Fibroblast of skin of abdomen (primary cell): Measurements from ENCODE around the gene ANKH. TPM values are rescaled to one million over a fixed set of nuclear protein-coding genes. Genes with fewer than 3 reads are reported as not detected.
A peak's percentile ranks its signal among the peaks of the same experiment; 100 is the strongest.
"Not testable (repeated sequence)": the region's sequence is repeated elsewhere in the genome, so short reads cannot be mapped to it uniquely, and the experiment has no call there.

ENCODE experiments used
- DNase-seq: peaks from one replicate; pipeline ENCODE4 v3.0.0-alpha.2; 2013
- polyA plus RNA-seq, 2 experiments: library from polyadenylated mRNA; unstranded; fragments of 120-200 nt; gene quantifications; one replicate each; pipeline ENCODE4 v1.2.1, GENCODE V29; 2013; ENCODE audit not compliant: insufficient read length in 2 of 2

The ANKH gene
- polyA plus RNA-seq (2013, experiment 1 of 2; ENCODE audit: insufficient read length): 24.7 TPM
- 26.1 TPM for polyA plus RNA-seq (2013, experiment 2 of 2; ENCODE audit: insufficient read length)

DNA sequence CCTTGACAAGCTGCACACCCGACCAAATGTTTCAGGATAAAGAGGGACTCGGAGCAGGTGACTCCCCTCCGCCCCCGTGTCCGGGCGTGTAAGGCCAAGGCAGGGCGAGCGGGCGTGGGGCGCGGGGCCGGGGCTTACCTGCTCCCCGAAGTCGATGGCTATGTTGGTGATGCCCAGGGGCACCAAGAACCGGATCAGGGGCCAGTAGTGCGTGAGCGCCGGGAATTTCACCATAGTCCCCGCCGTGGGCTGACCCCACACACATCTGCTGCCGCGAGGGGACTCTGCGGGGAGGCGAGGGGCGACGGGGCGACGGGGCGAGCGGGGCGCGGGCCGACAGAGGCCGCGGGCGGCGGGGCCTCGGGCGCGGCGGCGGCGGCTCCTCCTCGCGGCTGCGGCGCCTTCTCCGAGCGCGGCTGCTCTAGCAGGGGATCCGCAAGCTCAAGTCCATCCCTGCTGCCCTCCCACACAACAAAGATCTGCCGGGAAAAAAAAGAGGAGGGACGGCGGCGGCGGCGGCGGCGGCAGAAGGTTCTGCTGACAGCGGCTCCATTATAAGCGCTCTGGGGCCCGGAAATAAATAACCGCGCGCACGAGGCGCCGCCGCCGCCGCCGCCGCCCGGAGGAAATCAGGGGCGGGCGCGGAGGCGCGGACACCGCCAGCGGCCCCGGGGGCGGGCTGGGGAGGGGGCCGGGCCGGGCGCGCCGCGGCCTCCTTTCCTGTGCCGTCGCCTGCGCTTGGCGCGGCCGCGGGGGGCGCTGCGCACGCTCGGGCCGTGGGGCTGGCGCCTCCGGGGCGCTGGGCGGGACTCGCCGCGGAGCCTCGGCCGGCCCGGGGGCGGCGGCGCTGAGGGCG lies at the start of gene ANKH:
ANKH (minus strand) TSS at position 565 of the 856 bp plus-strand sequence; CDS start at position 234, 331 bp downstream.
- DNase-seq: peak; percentile 81

DNA sequence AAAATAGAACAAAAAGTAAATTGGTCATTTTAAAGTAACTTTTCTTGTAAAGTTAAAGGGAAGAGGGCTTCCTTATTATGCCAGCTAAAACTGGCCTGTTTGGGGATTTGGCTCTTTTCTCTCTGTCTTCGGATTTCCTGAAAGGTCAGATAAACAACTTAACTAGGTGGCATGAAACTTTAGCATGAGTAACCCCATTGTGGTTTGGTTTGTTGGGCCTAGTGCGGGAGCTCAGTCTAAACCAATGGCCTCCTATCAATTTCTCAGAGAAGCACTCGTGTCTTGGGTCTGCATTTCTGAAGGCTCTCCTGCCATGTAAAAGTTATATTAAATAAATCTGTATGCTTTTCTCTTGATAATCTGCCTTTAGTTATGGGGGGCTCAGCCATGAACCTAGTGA lies 48.5 kb upstream of the ANKH start:
- DNase-seq: no peak

DNA sequence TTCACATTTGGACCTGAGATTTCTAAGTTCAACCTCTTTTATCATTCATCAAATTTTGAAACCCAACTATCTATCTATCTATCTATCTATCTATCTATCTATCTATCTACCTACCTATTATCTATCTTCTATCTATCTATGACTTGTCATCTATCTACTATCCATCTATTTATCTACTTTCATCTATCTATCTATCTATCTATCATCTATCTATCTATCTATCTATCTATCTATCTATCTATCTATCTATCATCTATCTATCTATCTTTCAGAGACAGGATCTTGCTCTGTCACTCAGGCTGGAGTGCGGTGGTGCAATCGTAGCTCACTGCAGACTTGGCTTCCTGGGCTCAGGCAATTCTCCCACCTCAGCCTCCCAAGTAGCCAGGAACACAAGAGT lies 47.5 kb upstream of the ANKH start:
- DNase-seq: not testable (repeated sequence)

DNA sequence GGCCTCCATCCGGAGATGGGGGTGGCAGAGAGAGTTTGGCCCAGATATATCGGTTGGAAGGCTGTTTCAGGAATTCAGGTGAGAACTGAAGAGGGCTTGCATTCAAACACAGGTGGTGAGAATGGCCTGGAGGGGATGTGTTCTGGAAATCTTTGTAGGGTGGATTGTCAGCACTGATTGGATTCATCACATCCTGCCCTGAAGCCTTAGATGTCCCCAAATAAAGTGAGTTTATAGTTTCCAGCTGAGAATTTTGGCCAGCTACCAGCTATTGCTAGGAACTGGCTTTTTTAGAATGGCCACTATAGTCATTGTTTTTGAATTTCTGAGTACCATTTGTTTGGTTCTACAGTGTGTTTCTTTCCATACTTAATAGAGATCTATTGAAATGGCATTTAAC lies 46.1 kb upstream of the ANKH start:
- peak; percentile 61 for DNase-seq

DNA sequence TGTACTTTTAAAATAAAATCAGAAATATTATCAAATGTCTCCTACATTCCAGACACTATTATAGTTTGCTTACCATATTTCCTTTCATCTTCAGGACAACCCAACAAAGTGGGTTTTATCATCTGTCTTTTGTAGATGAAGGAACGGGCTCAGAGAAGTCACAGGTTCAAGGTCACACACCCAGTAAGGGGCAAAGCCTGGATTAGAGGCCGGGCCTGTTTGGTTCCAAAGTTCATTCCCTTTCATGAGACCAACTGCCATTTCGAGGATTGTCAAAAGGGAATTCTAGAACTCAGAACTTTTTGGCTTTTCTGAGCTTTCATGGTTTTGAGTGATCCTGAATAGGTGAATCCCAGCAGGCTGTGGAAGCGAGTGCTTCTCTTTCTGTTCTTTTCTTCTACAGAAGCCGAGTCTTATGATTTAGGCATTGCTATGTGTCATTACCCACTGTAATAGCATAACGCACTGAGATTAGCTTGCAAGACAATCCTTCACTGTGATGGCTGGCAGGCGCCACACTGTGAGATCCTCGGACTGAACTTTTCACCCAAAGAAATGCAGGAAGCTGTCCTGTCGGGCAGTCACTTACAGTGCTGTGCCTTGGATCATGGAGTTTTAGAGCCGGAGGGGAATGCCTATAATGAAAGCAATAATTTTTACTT lies 43.8 kb upstream of the ANKH start:
- DNase-seq: peak; percentile 38

DNA sequence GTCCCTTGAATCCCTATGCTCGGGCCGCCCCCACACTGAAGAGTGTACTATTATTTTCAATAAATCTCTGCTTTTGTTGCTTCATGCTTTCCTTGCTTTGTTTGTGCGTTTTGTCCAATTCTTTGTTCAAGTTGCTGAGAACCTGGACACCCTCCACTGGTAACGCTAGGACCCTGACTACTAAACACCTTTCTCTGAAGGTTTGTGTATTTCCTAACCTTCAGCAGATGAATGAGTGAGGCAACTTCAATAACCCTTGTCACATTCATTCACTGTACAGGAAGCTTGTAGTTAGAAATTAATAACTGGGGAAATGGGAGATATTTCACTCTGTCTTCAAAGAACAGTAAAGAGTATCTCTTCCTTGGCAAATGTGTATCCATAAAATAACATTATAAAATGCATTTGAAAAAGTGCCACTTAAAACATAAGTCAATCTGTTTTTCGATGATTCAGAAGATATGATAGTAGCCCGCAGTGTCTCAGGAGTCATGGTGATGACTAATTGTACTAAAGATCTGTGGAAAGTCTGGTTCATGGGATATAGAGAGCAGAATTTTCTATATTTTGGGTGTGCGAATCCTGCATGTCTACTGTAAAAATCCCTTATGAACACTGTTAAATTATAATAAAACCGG lies 43.2 kb upstream of the ANKH start:
- DNase-seq: peak; percentile 77

DNA sequence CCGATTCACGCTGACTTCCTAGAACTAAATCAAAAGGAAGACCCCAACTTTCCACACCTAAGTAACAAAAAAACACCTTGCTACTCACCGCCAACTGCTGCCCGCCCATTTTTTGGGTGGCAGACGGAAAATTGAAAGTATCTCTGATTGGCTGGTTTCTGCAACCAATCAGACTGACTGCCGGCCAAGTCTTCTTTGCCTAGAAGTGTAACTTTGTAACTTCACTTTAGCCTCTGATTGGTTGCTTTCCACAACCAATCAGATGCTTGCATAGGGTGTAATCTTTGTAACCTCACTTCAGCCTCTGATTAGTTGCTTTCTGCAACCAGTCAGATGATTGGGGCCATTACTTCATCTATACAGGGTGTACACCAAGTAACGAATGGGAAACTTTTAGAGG lies 42.6 kb upstream of the ANKH start:
- no peak for DNase-seq

DNA sequence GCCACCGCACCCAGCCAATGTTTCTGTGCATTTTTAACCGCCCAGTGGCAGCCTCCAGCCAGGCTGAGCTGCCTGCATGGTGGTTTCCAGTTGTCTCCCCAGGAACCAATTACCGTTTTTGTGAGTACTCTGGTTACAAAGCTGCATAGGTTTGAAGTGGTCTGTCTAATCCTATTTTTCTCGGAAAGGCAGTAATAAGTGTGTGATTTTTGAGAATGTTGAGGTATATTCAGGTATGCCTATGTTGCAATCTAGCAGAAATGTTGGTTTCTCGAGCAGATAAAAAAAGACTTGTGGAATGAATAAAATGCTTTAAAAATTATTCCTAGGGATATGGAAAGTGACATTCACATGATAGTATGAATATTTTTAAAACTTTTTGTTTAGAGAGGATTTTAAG lies 41.5 kb upstream of the ANKH start:
- peak; percentile 76 for DNase-seq

DNA sequence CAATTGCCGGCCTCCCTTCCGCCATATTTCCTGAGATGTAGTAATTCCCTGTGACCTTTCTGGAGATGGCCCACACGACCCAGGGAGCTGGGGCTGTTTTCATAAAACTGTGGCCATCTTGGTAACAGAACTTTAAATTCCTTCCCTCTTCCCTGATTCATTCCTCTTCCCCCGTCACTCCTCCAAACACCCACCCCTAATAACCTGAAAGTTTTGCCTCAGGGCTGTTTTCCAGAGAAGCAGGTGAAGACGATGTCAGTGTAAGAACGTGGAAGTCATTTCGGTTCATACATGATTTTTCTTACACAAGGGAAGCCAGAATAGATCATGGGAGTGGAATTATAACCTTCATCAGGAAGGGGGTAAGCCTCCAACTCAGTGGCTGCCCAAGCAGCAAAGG lies 40.6 kb upstream of the ANKH start:
- DNase-seq: no peak

DNA sequence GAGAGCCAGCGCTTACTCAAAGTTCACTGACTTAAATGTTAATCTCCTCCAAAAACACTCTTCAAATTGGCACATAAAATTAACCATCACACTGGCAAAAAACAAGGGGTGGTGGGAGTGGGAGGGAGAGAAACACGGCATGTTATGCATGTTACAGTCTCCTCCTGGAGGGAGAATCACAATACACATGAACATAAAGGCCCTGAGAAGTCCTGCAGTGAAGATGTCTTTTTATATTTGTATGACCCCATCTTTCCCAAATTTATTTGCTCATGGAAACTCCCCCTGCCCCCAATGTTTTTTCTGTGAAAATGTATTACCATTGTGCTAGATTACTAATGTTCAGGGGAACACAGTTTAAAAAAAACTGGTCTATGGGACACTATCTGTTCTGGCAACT lies 37.8 kb upstream of the ANKH start:
- DNase-seq: no peak

DNA sequence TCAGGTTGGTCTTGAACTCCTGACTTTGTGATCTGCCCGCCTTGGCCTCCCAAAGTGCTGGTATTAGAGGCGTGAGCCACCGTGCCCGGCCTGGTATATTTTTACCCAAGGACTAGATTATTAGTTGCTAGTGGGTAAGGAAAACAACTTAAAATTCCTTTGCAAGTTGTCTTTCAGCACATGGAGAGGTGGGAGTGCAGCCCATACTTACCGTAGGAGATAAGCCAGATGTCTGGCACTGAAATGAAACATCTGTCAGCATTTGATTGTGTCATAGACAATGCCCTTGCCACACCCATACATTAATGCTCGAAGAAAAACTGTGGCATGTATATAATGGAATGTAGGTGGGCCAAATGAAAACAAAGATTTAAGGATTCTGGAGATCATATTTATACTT lies 36.6 kb upstream of the ANKH start:
- peak; percentile 62 for DNase-seq

DNA sequence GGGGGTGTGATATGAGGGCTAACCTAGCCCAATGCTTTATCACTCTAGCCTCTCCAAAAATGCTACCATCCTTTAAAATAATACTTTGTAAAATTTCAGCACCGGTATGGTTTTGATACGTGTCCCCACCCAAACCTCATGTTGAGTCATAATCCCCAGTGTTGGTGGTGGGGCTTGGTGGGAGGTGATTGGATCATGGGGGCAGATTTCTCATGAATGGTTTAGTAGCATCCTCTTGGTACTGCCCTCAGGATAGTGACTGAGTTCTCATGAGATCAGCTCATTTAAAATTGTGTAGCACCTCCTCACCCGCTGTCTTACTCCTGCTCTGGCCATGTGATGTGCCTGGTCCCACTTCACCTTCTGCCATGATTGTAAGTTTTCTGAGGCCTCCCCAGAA lies 35.0 kb upstream of the ANKH start:
- no peak for DNase-seq

DNA sequence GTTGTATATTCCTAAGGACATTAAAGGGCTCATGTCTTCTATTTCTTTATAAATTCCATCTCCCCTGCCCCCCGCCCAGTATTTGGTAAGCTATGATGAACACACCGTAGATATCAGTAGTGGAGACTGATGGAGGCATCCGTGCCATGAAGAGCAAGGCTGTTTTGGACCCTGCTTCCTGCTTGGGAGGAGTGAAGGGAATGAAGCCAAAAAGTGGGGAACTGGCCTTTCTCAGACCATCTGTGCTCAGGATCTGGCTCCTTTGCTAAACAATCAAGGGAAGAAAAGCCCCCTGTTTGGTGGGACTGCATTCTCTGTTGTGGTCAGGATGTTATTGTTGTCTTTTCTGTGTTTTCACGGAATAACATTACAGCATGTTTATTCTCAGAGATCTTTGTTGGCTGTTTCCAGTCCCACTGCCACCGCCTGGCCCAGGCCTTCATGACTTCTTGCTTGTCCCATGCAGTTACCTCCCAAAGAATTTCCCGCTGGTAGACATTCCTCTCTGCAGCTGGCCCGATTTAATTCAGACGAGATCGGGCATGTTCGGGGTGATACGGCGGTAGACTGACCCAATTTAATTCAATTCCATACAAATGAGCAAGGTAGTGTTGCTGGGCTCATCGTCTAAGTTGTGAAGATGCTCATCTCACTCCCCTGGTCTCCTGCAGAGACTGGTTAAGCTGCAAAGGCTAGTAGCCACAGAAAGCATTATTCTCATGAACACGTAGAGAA lies 31.4 kb upstream of the ANKH start:
- no peak for DNase-seq

DNA sequence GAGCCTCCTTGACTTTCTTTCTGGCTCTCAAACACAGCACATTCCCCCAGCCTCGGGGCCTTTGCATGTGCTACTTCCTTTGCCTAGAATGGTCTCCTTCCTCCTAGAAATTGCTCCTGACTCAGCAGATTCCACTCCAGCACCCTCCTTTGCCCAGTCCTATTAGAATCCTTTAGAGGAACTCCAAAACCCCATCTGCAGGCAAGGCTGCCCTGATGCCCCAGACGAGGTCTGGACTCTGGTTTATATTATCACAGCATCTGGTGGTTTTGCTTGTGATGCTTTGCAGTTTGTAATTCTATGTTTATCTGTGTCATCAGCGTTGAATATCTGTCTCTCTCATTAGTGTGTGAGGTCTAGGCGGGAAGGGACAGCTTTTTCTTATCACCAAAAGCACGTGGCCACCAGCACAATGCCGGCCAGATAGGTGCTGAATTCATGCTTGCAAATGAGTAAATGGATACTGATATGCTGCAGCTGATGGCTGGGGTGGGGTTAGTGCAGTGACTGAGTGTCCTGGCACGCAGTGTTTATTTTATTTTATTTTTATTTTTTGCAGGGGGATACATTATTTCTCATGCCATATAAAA lies 30.0 kb upstream of the ANKH start:
- peak; percentile 37 for DNase-seq

DNA sequence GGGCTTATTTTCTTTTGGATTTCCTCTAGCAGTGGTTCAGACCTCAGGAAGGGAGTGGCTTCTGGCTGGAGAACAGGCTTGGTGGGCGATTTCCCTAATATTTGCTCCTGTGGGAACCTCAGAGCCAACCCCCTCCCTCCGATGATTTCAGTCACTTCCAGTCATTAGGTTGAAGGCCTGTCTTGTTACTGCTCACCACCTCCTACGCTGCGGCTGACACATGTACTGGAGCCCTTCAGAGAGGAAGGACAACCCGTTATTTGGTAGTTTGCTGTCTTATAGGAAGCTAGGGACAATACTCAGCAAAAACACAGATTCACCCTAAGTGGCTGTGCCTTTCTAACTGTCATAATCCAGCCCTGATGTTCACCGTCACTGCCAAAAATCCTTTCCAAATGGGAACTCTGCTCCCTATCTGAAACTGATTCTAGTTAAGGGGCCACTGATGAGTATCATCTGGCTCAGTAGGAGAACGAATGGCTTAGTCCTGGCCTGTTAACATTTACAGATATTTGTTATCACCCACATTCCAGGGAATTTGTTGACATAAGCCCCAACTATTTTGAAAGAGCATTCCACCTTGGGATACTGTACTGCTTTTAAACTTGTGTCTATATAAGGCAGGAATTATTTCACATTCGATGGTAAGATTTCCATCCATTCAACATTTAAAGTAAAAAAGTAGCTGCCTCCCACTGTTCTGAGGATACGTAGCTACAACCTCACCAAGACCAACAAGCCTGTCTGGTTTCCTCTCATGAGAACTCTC lies 29.3 kb upstream of the ANKH start:
- peak; percentile 81 for DNase-seq

DNA sequence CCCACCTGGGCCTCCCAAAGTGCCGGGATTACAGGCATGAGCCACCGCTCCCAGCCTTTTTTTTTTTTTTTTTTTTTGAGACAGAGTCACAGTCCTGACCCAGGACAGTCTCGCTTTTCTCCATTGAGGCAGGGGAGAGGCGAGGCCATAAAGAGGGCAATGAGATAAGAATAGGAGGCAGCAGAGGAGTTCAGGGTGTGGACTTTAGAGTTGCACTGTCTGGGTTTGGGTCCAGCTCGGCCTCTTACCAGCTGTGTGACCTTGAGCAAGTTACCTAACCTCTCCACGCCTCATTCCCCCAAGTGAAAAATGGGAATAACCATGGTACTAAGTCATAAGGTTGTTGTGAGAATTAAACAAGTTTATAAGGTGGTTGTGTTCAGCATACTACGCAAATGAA lies 24.6 kb upstream of the ANKH start:
- DNase-seq: no peak

DNA sequence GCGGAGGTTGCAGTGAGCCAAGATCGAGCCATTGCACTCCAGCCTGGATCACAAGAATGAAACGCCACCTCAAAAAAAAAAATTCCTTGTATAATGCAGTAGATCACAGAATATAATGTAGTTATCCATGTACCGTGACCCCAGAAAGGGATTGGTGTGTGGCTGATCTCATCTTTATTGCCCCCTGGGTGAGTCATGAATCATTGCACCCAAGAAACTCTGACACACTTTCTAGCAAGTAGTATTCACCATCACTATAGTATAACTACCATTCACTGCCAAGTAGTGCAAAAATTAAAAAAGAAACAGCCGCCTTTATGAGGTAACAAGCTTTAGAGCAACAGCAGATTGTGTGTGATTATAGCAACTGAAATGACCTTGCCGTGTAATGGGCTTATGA lies 23.7 kb upstream of the ANKH start:
- DNase-seq: no peak

DNA sequence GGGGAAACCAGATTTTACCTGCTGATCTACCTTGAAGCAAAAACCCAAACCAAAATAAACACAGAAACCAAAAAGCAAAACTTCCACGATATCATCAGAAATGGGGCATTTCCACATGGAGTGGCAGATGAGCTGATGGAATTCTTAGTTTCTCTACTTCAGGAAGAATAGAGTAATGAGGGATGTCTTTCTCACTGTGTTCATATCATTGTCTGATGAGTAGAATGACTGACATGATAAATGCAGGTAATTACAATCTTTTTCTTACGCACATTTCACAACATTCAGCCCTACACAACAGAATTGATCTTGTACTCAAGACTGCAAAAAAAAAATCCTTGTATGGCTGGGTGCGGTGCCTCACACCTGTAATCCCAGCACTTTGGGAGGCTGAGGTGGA lies 23.2 kb upstream of the ANKH start:
- no peak for DNase-seq

DNA sequence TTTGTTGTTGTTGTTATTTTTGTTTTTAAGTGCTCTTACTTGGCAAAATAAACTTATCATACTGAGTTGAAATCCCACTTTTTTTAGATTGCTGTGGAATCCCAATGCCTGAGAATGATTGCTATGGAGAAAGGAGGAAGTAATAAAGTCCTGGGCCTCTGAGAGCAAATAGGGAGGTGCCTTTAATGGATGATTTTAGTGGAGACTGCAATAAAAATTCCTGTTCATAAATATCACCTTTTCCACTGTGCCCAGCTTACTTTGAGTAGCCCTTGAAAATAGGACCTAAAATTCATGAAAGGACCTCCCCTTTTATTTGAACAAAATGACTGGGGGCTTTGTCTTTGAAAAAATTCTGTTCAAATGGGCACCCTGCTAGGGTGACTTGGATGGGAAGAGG lies 21.8 kb upstream of the ANKH start:
- no peak for DNase-seq

DNA sequence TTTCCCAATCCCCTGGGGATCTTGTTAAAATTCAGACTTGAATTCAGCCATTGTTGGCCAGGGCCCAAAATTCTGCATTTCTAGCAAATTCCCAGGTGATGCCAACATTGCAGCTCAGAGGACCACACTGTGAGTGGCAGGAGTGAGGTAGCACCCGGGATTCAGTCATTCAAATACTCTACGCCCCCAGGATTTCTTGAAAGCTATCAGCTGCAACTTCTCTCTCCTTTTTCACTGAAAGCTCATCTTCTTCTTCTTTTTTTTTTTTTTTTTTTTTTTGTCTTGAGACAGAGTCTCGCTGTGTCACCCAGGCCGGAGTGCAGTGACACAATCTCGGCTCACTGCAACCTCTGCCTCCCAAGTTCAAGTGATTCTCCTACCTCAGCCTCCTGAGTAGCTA lies 19.3 kb upstream of the ANKH start:
- no peak for DNase-seq

DNA sequence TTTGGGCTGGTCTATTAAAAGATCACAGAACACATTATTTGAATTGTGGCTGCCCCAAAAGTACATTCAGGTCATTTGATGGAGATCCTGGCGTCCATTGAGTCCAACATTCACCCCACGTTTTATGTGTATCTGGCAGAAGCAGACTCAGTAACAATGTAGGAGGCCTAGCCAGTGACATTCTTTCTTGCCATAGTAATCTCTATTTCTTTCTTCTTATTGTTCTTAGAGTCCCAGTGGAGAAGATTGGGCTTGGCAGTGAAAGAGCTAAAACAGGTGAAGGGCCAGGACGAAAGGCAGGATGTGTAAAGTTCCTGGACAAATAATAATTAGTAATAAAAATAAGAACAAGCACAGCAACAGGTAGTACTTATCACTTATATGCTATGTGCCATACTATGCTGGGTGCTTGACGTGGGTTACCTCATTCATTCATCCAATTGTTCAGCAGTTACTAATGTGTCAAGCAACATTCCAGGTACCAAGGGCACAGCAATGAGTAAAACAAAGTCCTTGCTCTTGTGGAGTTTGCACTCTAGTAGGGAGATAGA lies 12.6 kb upstream of the ANKH start:
- DNase-seq: no peak
